ENCODE results near the gene AIP. TPM values are rescaled to one million over a fixed set of nuclear protein-coding genes. Genes with fewer than 3 reads are reported as not detected.

The AIP gene
- total and polyA plus RNA-seq, 2 donors (not counting 1 experiment from before 2014, with no cell fraction given): 127 to 205 TPM

DNA sequence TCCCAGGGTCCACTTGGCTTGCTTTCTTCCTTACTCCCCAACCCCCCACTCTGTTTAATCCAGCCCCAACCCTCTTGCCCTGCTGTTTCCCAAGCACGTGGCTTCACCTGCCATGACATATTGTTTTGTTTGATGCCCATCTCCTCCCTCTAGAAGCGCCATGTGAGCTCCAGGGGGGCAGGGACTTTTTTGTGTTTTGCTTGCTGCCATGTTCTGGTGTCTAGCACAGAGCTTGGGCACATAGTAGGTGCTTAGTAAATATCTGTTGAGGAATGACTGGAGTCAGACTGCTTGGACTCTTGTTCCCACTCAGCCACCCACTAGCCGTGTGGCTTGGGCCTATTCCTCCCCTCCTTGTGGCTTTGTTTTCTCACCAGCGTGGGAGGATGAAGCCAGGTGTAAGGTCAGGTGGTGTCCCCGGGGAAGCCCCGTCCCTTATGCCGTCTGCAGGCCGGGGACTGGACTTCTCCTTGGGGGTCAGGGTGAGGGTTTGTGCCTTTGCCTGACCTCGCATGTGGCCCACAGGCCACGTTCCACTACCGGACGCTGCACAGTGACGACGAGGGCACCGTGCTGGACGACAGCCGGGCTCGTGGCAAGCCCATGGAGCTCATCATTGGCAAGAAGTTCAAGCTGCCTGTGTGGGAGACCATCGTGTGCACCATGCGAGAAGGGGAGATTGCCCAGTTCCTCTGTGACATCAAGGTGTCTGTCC lies 3.8 kb downstream of the AIP start:
- Histone ChIP-seq H3K4me1 (ENCODE audit: control insufficient read depth in 2 of 2, insufficient read depth in 2 of 2, low read length in 2 of 2) (peaks cover 38 to 58% of the 10 kb centered on the region in 2 donors), H3K36me3 (replicated peaks in 1 of 2; ENCODE audit: control extremely low read depth in 1 of 2, control insufficient read depth in 1 of 2, extremely low read depth in 1 of 2, insufficient read depth in 2 of 2, low read length in 1 of 2) (peaks cover 0 to 51% of the 10 kb centered on the region in 2 experiments), H2AFZ (ENCODE audit: insufficient read depth, low read depth, low read length, poor library complexity, severe bottlenecking) (no peak overlapping the region), H3K27me3 (replicated peaks in 1 of 4; ENCODE audit: control extremely low read depth in 1 of 4, control insufficient read depth in 3 of 4, insufficient read depth in 4 of 4, low read length in 3 of 4) (no peaks in the 10 kb centered on the region), H3K9ac (ENCODE audit: low read length) (no peak overlapping the region), H4K20me1 (ENCODE audit: control insufficient read depth, insufficient read depth, low read length, poor library complexity, severe bottlenecking) (peaks cover 69% of the 10 kb centered on the region), H3K27ac (ENCODE audit: low read length in 2 of 2) (peak overlapping the region; percentile 42 to 65), H3K79me2 (ENCODE audit: control insufficient read depth, insufficient read depth, low read length) (peaks cover 64% of the 10 kb centered on the region), H3K9me3 (ENCODE audit: control extremely low read depth in 1 of 3, control insufficient read depth in 2 of 3, insufficient read depth in 1 of 3, low read length in 2 of 3) (no peaks in the 10 kb centered on the region), H3K4me3 (ENCODE audit: control extremely low read depth in 1 of 5, extremely low read depth in 1 of 5, insufficient read depth in 1 of 5, low read depth in 2 of 5, low read length in 4 of 5) (peak overlapping the region in 1 of 5 experiments; percentile 4), H3K4me2 (replicated peaks; ENCODE audit: low read depth, low read length, poor library complexity, severe bottlenecking) (peak overlapping the region; percentile 89)
- Mint-ChIP-seq H3K27ac (peak overlapping the region; percentile 92), H3K9me3 (ENCODE audit: insufficient read depth) (no peaks in the 10 kb centered on the region), H3K4me1 (peaks cover 58% of the 10 kb centered on the region), H3K4me3 (peak overlapping the region; percentile 76), H3K27me3 (no peaks in the 10 kb centered on the region)
- TF ChIP-seq, protein P1, sequence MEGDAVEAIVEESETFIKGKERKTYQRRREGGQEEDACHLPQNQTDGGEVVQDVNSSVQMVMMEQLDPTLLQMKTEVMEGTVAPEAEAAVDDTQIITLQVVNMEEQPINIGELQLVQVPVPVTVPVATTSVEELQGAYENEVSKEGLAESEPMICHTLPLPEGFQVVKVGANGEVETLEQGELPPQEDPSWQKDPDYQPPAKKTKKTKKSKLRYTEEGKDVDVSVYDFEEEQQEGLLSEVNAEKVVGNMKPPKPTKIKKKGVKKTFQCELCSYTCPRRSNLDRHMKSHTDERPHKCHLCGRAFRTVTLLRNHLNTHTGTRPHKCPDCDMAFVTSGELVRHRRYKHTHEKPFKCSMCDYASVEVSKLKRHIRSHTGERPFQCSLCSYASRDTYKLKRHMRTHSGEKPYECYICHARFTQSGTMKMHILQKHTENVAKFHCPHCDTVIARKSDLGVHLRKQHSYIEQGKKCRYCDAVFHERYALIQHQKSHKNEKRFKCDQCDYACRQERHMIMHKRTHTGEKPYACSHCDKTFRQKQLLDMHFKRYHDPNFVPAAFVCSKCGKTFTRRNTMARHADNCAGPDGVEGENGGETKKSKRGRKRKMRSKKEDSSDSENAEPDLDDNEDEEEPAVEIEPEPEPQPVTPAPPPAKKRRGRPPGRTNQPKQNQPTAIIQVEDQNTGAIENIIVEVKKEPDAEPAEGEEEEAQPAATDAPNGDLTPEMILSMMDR (IDR thresholded peaks at IDR 0.05): no peak
- no peak for TF ChIP-seq EZH2 (IDR thresholded peaks at IDR 0.05; ENCODE audit: borderline replicate concordance, insufficient read depth, low read depth, low read length, poor library complexity, severe bottlenecking)
- ChIA-PET CTCF (interaction anchor here (0.6 to 2.1 kb wide), 5 partner anchors 19 to 134 kb away, joined by 3 to 7 read pairs (median 4); partner anchors contain the start of genes POLD4, PPP1CA and PTPRCAP), POLR2A (interaction anchor here (0.6 to 4.9 kb wide), 11 partner anchors 18 to 113 kb away, joined by 3 to 53 read pairs (median 4); partner anchors contain the start of genes CLCF1, PITPNM1, PTPRCAP and RAD9A)
- ATAC-seq (ENCODE audit: low read depth) (no peak), DNase-seq (peak; percentile 70)
- intact Hi-C loops (cut with micrococcal nuclease): no loop called here
- 59% methylated on average over 16 of the region's 20 CpGs for WGBS (ENCODE audit: insufficient coverage)
